Measurements from ENCODE around the gene OTULINL. TPM values are rescaled to one million over a fixed set of nuclear protein-coding genes. Genes with fewer than 3 reads are reported as not detected.

OTULINL gene
- polyA plus RNA-seq, 2 donors = 0.45 to 1.4 TPM

DNA sequence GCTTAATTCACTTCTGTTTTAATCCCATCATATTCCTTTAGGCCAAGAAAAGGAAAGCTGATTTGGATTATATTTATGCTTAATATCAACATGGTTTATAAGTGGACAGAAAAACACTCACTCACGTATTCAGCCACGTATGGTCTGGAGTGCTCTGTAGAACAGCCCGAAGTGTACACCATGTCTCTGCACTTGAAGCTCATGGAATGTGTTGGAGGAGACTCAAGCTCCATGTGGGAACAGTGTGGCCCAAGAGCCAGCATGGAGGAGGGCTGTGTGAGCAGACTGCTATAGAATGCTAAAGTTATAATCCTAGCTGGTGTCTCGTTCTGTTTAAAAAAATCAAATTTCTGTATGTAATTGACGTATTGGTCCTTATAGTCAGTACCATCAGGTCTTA is 32.9 kb downstream of the OTULINL start:
- Histone ChIP-seq H3K9me3 (ENCODE audit: control insufficient read depth in 2 of 2, insufficient read depth in 1 of 2, low read depth in 1 of 2, low read length in 1 of 2) (no peaks in the 10 kb centered on the region), H3K4me3 (ENCODE audit: low read depth in 1 of 2, low read length in 2 of 2) (no peak overlapping the region), H3K4me1 (ENCODE audit: control insufficient read depth in 2 of 2, insufficient read depth in 2 of 2, low read length in 1 of 2) (no peaks in the 10 kb centered on the region), H3K27ac (ENCODE audit: low read depth in 2 of 2, low read length in 1 of 2) (no peak overlapping the region), H3K36me3 (ENCODE audit: control insufficient read depth in 2 of 2, insufficient read depth in 2 of 2, low read length in 1 of 2) (no peaks in the 10 kb centered on the region), H3K27me3 (ENCODE audit: control insufficient read depth in 1 of 2, insufficient read depth in 2 of 2, low read length in 2 of 2) (no peaks in the 10 kb centered on the region)
- 91 to 94% methylated on average over 5 of the region's 5 CpGs for WGBS, 2 donors

- Histone ChIP-seq H3K4me1 (ENCODE audit: control insufficient read depth in 2 of 2, insufficient read depth in 2 of 2, low read length in 1 of 2) (no peaks in the 10 kb centered on the region), H3K4me3 (ENCODE audit: low read depth in 1 of 2, low read length in 2 of 2) (no peak overlapping the region), H3K9me3 (ENCODE audit: control insufficient read depth in 2 of 2, insufficient read depth in 1 of 2, low read depth in 1 of 2, low read length in 1 of 2) (no peaks in the 10 kb centered on the region), H3K27ac (ENCODE audit: low read depth in 2 of 2, low read length in 1 of 2) (no peak overlapping the region), H3K36me3 (ENCODE audit: control insufficient read depth in 2 of 2, insufficient read depth in 2 of 2, low read length in 1 of 2) (no peaks in the 10 kb centered on the region), H3K27me3 (ENCODE audit: control insufficient read depth in 1 of 2, insufficient read depth in 2 of 2, low read length in 2 of 2) (no peaks in the 10 kb centered on the region)
- WGBS, 2 donors = 85 to 86% methylated on average over 4 of the region's 4 CpGs
Measured at GRCh38 chr5:14615365-14615764, 33.8 kb downstream of the OTULINL start.

DNA sequence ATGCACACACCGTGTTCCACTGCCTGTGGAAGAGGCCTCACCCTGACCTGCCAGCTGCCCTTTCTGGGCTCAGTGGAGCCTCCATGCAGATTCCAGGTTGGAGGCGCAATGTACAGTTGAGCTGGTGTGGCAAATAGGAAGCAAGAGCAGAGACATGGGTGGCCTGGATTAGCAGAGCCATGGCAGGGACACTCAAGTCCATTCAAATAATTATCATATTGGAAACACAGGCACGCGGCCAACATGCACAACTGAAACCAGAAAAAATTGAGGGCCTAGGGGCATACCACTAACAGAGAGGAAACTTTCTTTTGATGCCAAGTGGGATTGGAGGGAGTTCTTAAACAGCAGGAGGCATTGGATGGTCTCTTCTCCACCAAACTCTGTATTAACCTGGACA is 35.8 kb downstream of the OTULINL start:
- WGBS, 2 donors = 93 to 96% methylated on average over 4 of the region's 4 CpGs
- Histone ChIP-seq H3K36me3 (ENCODE audit: control insufficient read depth in 2 of 2, insufficient read depth in 2 of 2, low read length in 1 of 2) (no peaks in the 10 kb centered on the region), H3K27ac (ENCODE audit: low read depth in 2 of 2, low read length in 1 of 2) (no peak overlapping the region), H3K9me3 (ENCODE audit: control insufficient read depth in 2 of 2, insufficient read depth in 1 of 2, low read depth in 1 of 2, low read length in 1 of 2) (no peaks in the 10 kb centered on the region), H3K27me3 (ENCODE audit: control insufficient read depth in 1 of 2, insufficient read depth in 2 of 2, low read length in 2 of 2) (no peaks in the 10 kb centered on the region), H3K4me3 (ENCODE audit: low read depth in 1 of 2, low read length in 2 of 2) (no peak overlapping the region), H3K4me1 (ENCODE audit: control insufficient read depth in 2 of 2, insufficient read depth in 2 of 2, low read length in 1 of 2) (no peaks in the 10 kb centered on the region)

GRCh38 chr5:14627270-14627669 is 45.7 kb downstream of the OTULINL start:
- no peak overlapping the region for H3K27ac ChIP-seq (ENCODE audit: low read depth in 2 of 2, low read length in 1 of 2)
- no peaks in the 10 kb centered on the region for H3K36me3 ChIP-seq (ENCODE audit: control insufficient read depth in 2 of 2, insufficient read depth in 2 of 2, low read length in 1 of 2)
- no peak overlapping the region for H3K4me3 ChIP-seq (ENCODE audit: low read depth in 1 of 2, low read length in 2 of 2)
- no peaks in the 10 kb centered on the region for H3K9me3 ChIP-seq (ENCODE audit: control insufficient read depth in 2 of 2, insufficient read depth in 1 of 2, low read depth in 1 of 2, low read length in 1 of 2)
- H3K4me1 ChIP-seq (ENCODE audit: control insufficient read depth in 2 of 2, insufficient read depth in 2 of 2, low read length in 1 of 2) = no peaks in the 10 kb centered on the region
- no peaks in the 10 kb centered on the region for H3K27me3 ChIP-seq (ENCODE audit: control insufficient read depth in 1 of 2, insufficient read depth in 2 of 2, low read length in 2 of 2)

DNA sequence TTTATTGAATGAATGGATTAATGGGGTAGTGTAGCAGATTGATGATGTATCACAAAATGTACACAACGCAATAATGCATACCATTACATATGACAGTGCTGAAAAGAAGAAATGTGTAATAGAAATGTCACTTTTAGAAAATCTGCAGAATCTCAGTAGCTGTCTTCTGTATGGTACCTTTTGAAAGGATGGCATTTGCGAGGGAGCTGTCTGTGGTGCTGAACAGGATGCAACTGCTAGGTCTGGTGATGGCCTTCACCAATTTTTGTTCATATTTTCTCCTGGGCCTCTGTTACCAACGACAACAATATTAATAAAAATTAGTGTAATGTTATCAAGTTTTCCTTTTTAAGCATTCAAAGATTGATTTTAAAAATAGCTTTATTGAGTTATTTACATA is 46.8 kb downstream of the OTULINL start:
- Histone ChIP-seq H3K9me3 (ENCODE audit: control insufficient read depth in 2 of 2, insufficient read depth in 1 of 2, low read depth in 1 of 2, low read length in 1 of 2) (no peaks in the 10 kb centered on the region), H3K27me3 (ENCODE audit: control insufficient read depth in 1 of 2, insufficient read depth in 2 of 2, low read length in 2 of 2) (no peaks in the 10 kb centered on the region), H3K4me1 (ENCODE audit: control insufficient read depth in 2 of 2, insufficient read depth in 2 of 2, low read length in 1 of 2) (no peaks in the 10 kb centered on the region), H3K36me3 (ENCODE audit: control insufficient read depth in 2 of 2, insufficient read depth in 2 of 2, low read length in 1 of 2) (no peaks in the 10 kb centered on the region), H3K27ac (ENCODE audit: low read depth in 2 of 2, low read length in 1 of 2) (no peak overlapping the region), H3K4me3 (ENCODE audit: low read depth in 1 of 2, low read length in 2 of 2) (no peak overlapping the region)
- whole genome bisulfite sequencing, 2 donors = 11 to 21% methylated on average over 3 of the region's 3 CpGs

- Histone ChIP-seq H3K4me1 (ENCODE audit: control insufficient read depth in 2 of 2, insufficient read depth in 2 of 2, low read length in 1 of 2) (no peaks in the 10 kb centered on the region), H3K4me3 (ENCODE audit: low read depth in 1 of 2, low read length in 2 of 2) (no peak overlapping the region), H3K36me3 (ENCODE audit: control insufficient read depth in 2 of 2, insufficient read depth in 2 of 2, low read length in 1 of 2) (no peaks in the 10 kb centered on the region), H3K9me3 (ENCODE audit: control insufficient read depth in 2 of 2, insufficient read depth in 1 of 2, low read depth in 1 of 2, low read length in 1 of 2) (no peaks in the 10 kb centered on the region), H3K27me3 (ENCODE audit: control insufficient read depth in 1 of 2, insufficient read depth in 2 of 2, low read length in 2 of 2) (no peaks in the 10 kb centered on the region), H3K27ac (ENCODE audit: low read depth in 2 of 2, low read length in 1 of 2) (no peak overlapping the region)
- 88 to 90% methylated on average over 2 of the region's 2 CpGs for WGBS, 2 donors
Measured at GRCh38 chr5:14630671-14631070, 49.1 kb downstream of the OTULINL start.

DNA sequence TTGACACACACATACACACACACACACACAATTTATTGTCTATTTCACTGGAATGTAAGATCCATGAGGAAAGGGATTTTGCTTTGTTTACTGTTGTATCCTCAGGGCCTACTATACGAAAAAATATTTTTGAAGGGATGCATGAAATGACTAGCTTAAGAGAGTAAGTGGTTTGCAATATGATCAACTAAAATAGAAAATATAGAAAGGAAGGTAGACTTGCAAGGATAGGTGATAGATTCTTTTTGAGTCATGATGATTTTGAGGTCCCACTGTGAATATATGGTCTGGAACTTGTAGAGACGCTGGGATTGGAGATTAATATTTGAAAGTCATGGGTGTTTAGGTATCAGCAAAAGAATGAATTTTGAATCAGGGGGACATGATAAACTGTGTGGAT is 54.1 kb downstream of the OTULINL start:
- Histone ChIP-seq H3K4me1 (ENCODE audit: control insufficient read depth in 2 of 2, insufficient read depth in 2 of 2, low read length in 1 of 2) (no peaks in the 10 kb centered on the region), H3K27me3 (ENCODE audit: control insufficient read depth in 1 of 2, insufficient read depth in 2 of 2, low read length in 2 of 2) (no peaks in the 10 kb centered on the region), H3K27ac (ENCODE audit: low read depth in 2 of 2, low read length in 1 of 2) (no peak overlapping the region), H3K36me3 (ENCODE audit: control insufficient read depth in 2 of 2, insufficient read depth in 2 of 2, low read length in 1 of 2) (no peaks in the 10 kb centered on the region), H3K9me3 (ENCODE audit: control insufficient read depth in 2 of 2, insufficient read depth in 1 of 2, low read depth in 1 of 2, low read length in 1 of 2) (no peaks in the 10 kb centered on the region), H3K4me3 (ENCODE audit: low read depth in 1 of 2, low read length in 2 of 2) (no peak overlapping the region)
- 61 to 68% methylated on average over 2 of the region's 2 CpGs for WGBS, 2 donors

- Histone ChIP-seq H3K27me3 (ENCODE audit: control insufficient read depth in 1 of 2, insufficient read depth in 2 of 2, low read length in 2 of 2) (no peaks in the 10 kb centered on the region), H3K4me1 (ENCODE audit: control insufficient read depth in 2 of 2, insufficient read depth in 2 of 2, low read length in 1 of 2) (no peaks in the 10 kb centered on the region), H3K36me3 (ENCODE audit: control insufficient read depth in 2 of 2, insufficient read depth in 2 of 2, low read length in 1 of 2) (no peaks in the 10 kb centered on the region), H3K9me3 (ENCODE audit: control insufficient read depth in 2 of 2, insufficient read depth in 1 of 2, low read depth in 1 of 2, low read length in 1 of 2) (no peaks in the 10 kb centered on the region), H3K4me3 (ENCODE audit: low read depth in 1 of 2, low read length in 2 of 2) (no peak overlapping the region), H3K27ac (ENCODE audit: low read depth in 2 of 2, low read length in 1 of 2) (no peak overlapping the region)
- WGBS, 2 donors = 74 to 82% methylated on average over 10 of the region's 10 CpGs
Measured at GRCh38 chr5:14640765-14641164, 59.2 kb downstream of the OTULINL start.

DNA sequence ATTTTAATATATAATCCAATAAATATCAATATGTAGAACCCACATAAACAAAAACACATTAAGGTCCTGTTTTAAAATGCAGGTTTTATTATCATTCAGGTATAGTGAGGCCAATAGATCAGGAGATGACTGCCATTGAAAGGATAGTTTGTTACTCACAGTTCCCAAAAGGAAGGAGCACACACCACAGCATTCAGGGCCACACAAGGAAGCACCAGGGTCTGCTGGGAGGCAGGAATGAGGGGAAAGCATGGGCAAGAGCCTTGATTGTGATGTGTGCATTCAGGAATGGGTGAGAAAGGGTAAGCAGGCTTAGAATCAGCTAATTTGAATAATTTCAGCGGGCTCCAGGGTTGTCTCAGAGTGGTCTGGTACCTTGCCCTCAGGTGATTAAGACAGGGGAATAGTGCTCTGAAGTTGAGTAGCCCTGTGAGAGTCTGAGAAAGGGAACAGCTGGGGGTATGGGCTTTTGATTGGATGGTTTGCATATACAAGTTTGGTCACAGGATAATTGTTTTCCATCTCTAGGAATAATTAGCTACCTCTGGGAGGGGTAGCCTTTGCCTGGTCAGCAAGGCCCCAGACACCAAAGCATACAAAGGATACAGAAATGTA is 63.1 kb downstream of the OTULINL start:
- no peaks in the 10 kb centered on the region for H3K9me3 ChIP-seq (ENCODE audit: control insufficient read depth in 2 of 2, insufficient read depth in 1 of 2, low read depth in 1 of 2, low read length in 1 of 2)
- no peaks in the 10 kb centered on the region for H3K27me3 ChIP-seq (ENCODE audit: control insufficient read depth in 1 of 2, insufficient read depth in 2 of 2, low read length in 2 of 2)
- no peaks in the 10 kb centered on the region for H3K4me1 ChIP-seq (ENCODE audit: control insufficient read depth in 2 of 2, insufficient read depth in 2 of 2, low read length in 1 of 2)
- H3K36me3 ChIP-seq (ENCODE audit: control insufficient read depth in 2 of 2, insufficient read depth in 2 of 2, low read length in 1 of 2) = no peaks in the 10 kb centered on the region
- 86 to 89% methylated on average over 1 of the region's 1 CpG for WGBS, 2 donors
- no peak overlapping the region for H3K27ac ChIP-seq (ENCODE audit: low read depth in 2 of 2, low read length in 1 of 2)
- no peak overlapping the region for H3K4me3 ChIP-seq (ENCODE audit: low read depth in 1 of 2, low read length in 2 of 2)

DNA sequence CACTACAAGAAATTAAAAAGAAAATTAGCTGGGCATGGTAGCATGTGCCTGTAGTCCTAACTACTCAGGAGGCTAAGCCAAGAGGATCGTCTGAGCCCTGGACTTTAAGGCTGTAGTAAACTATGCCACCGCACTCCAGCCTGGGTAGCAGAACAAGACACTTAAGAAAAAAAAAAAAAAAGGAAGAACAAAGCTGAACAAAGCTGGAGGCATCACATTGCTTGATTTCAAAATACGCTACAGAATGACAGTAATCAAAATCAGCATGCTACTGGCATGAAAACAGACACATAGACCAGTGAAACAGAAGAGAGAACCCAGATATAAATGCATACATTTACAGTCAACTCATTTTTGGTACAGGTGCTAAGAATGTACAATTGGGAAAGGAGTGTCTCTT is 68.5 kb downstream of the OTULINL start:
- Histone ChIP-seq H3K4me1 (ENCODE audit: control insufficient read depth in 2 of 2, insufficient read depth in 2 of 2, low read length in 1 of 2) (no peaks in the 10 kb centered on the region), H3K27ac (ENCODE audit: low read depth in 2 of 2, low read length in 1 of 2) (no peak overlapping the region), H3K36me3 (ENCODE audit: control insufficient read depth in 2 of 2, insufficient read depth in 2 of 2, low read length in 1 of 2) (no peaks in the 10 kb centered on the region), H3K9me3 (ENCODE audit: control insufficient read depth in 2 of 2, insufficient read depth in 1 of 2, low read depth in 1 of 2, low read length in 1 of 2) (no peaks in the 10 kb centered on the region), H3K4me3 (ENCODE audit: low read depth in 1 of 2, low read length in 2 of 2) (no peak overlapping the region), H3K27me3 (ENCODE audit: control insufficient read depth in 1 of 2, insufficient read depth in 2 of 2, low read length in 2 of 2) (no peaks in the 10 kb centered on the region)
- 77 to 81% methylated on average over 3 of the region's 3 CpGs for whole genome bisulfite sequencing, 2 donors
